ENCODE data around the gene CCT4.

Gene CCT4

GRCh38 chr2:61845320-61845719 lies 43.1 kb downstream of the CCT4 start:
- 100% methylated on average over 2 of the region's 3 CpGs for WGBS (ENCODE audit: insufficient coverage)
- ChIA-PET POLR2A (no interaction called here), CTCF (no interaction called here)
- no peak for DNase-seq
- H3K27me3 ChIP-seq (replicated peaks in 2 of 5; ENCODE audit: control insufficient read depth in 4 of 5, insufficient read depth in 5 of 5, low read length in 4 of 5) = no peaks in the 10 kb centered on the region
- no peak overlapping the region for H3K4me3 ChIP-seq (ENCODE audit: control insufficient read depth in 1 of 7, extremely low read depth in 1 of 7, insufficient read depth in 4 of 7, low read depth in 2 of 7, low read length in 6 of 7)
- H3K9me3 ChIP-seq (ENCODE audit: control extremely low read depth in 1 of 5, control insufficient read depth in 4 of 5, insufficient read depth in 2 of 5, low read depth in 1 of 5, low read length in 4 of 5) = no peaks in the 10 kb centered on the region
- H3K36me3 ChIP-seq (ENCODE audit: control insufficient read depth in 4 of 4, insufficient read depth in 4 of 4, low read length in 3 of 4) = peaks cover 0 to 5% (median 1%) of the 10 kb centered on the region in 4 experiments
- no peak overlapping the region for H3K27ac ChIP-seq (ENCODE audit: insufficient read depth in 1 of 2, low read depth in 1 of 2, low read length in 2 of 2, poor library complexity in 1 of 2, severe bottlenecking in 2 of 2)
- no peaks in the 10 kb centered on the region for H3K4me1 ChIP-seq (ENCODE audit: control extremely low read depth in 1 of 4, control insufficient read depth in 4 of 4, insufficient read depth in 4 of 4, low read length in 3 of 4)

DNA sequence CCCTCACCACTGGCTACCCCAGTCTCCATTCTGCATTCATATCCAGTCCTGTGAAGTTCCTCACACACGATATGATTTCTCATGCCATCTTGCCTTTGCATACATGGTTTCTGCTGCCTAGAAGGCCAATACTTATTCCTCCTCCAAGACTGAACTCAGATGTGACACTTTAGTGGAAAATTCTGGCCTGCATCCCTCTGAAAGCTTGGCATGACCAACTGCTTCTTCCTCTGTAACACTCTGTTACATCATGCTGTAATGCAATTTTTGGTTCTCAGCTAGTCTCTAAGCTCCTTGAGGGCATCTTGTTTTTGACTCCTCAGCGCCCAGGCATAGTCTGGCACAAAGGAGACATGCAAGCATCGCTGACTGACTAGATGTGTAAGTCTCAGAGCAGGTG lies 47.2 kb downstream of the CCT4 start:
- Histone ChIP-seq H3K4me1 (ENCODE audit: control extremely low read depth in 1 of 4, control insufficient read depth in 4 of 4, insufficient read depth in 4 of 4, low read length in 3 of 4) (no peaks in the 10 kb centered on the region), H3K27ac (ENCODE audit: insufficient read depth in 1 of 2, low read depth in 1 of 2, low read length in 2 of 2, poor library complexity in 1 of 2, severe bottlenecking in 2 of 2) (no peak overlapping the region), H3K27me3 (replicated peaks in 2 of 5; ENCODE audit: control insufficient read depth in 4 of 5, insufficient read depth in 5 of 5, low read length in 4 of 5) (no peaks in the 10 kb centered on the region), H3K4me3 (ENCODE audit: control insufficient read depth in 1 of 7, extremely low read depth in 1 of 7, insufficient read depth in 4 of 7, low read depth in 2 of 7, low read length in 6 of 7) (no peak overlapping the region), H3K36me3 (ENCODE audit: control insufficient read depth in 4 of 4, insufficient read depth in 4 of 4, low read length in 3 of 4) (peaks cover 0 to 7% (median 1%) of the 10 kb centered on the region in 4 experiments), H3K9me3 (ENCODE audit: control extremely low read depth in 1 of 5, control insufficient read depth in 4 of 5, insufficient read depth in 2 of 5, low read depth in 1 of 5, low read length in 4 of 5) (no peaks in the 10 kb centered on the region)
- ChIA-PET POLR2A (no interaction called here), CTCF (no interaction called here)
- DNase-seq = no peak
- 100% methylated on average over 3 of the region's 3 CpGs for WGBS (ENCODE audit: insufficient coverage)

DNA sequence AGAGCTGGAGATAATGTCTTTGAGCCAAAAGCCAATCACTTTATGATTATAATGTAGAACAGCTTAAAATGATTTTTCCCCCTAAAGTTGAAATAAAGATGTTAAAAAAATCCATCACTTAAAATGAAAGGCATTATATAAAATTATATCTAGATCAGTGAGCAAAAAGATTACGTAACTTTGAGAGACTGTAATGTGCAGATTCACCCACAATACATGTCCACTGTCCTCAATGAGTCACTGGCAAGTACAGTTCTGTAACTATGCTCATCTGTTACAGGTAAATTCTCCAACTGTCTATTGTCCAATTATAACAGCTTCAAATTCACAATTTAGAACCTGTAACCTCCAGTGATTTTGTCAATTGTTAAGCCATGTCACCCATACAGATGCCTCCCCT lies 53.6 kb downstream of the CCT4 start:
- Histone ChIP-seq H3K4me3 (ENCODE audit: control insufficient read depth in 1 of 7, extremely low read depth in 1 of 7, insufficient read depth in 4 of 7, low read depth in 2 of 7, low read length in 6 of 7) (no peak overlapping the region), H3K36me3 (ENCODE audit: control insufficient read depth in 4 of 4, insufficient read depth in 4 of 4, low read length in 3 of 4) (no peaks in the 10 kb centered on the region), H3K9me3 (ENCODE audit: control extremely low read depth in 1 of 5, control insufficient read depth in 4 of 5, insufficient read depth in 2 of 5, low read depth in 1 of 5, low read length in 4 of 5) (no peaks in the 10 kb centered on the region), H3K27me3 (replicated peaks in 2 of 5; ENCODE audit: control insufficient read depth in 4 of 5, insufficient read depth in 5 of 5, low read length in 4 of 5) (no peaks in the 10 kb centered on the region), H3K4me1 (ENCODE audit: control extremely low read depth in 1 of 4, control insufficient read depth in 4 of 4, insufficient read depth in 4 of 4, low read length in 3 of 4) (no peaks in the 10 kb centered on the region), H3K27ac (ENCODE audit: insufficient read depth in 1 of 2, low read depth in 1 of 2, low read length in 2 of 2, poor library complexity in 1 of 2, severe bottlenecking in 2 of 2) (no peak overlapping the region)
- DNase-seq = no peak
- no CpG with 5 or more reads among the region's 1 CpG for WGBS (ENCODE audit: insufficient coverage)
- ChIA-PET CTCF (no interaction called here), POLR2A (no interaction called here)

GRCh38 chr2:61833971-61834370 lies 54.5 kb downstream of the CCT4 start:
- Histone ChIP-seq H3K36me3 (ENCODE audit: control insufficient read depth in 4 of 4, insufficient read depth in 4 of 4, low read length in 3 of 4) (peaks cover 0 to 2% (median 0%) of the 10 kb centered on the region in 4 experiments), H3K4me1 (ENCODE audit: control extremely low read depth in 1 of 4, control insufficient read depth in 4 of 4, insufficient read depth in 4 of 4, low read length in 3 of 4) (no peaks in the 10 kb centered on the region), H3K4me3 (ENCODE audit: control insufficient read depth in 1 of 7, extremely low read depth in 1 of 7, insufficient read depth in 4 of 7, low read depth in 2 of 7, low read length in 6 of 7) (no peak overlapping the region), H3K9me3 (ENCODE audit: control extremely low read depth in 1 of 5, control insufficient read depth in 4 of 5, insufficient read depth in 2 of 5, low read depth in 1 of 5, low read length in 4 of 5) (no peaks in the 10 kb centered on the region), H3K27ac (ENCODE audit: insufficient read depth in 1 of 2, low read depth in 1 of 2, low read length in 2 of 2, poor library complexity in 1 of 2, severe bottlenecking in 2 of 2) (no peak overlapping the region), H3K27me3 (replicated peaks in 2 of 5; ENCODE audit: control insufficient read depth in 4 of 5, insufficient read depth in 5 of 5, low read length in 4 of 5) (no peaks in the 10 kb centered on the region)
- DNase-seq = no peak
- no CpG with 5 or more reads among the region's 1 CpG for WGBS (ENCODE audit: insufficient coverage)
- CTCF ChIA-PET = no interaction called here
- POLR2A ChIA-PET = interaction anchor here (0.6 kb wide), 1 partner anchor 158 kb away, joined by 5 read pairs; no protein-coding TSS in a partner anchor

DNA sequence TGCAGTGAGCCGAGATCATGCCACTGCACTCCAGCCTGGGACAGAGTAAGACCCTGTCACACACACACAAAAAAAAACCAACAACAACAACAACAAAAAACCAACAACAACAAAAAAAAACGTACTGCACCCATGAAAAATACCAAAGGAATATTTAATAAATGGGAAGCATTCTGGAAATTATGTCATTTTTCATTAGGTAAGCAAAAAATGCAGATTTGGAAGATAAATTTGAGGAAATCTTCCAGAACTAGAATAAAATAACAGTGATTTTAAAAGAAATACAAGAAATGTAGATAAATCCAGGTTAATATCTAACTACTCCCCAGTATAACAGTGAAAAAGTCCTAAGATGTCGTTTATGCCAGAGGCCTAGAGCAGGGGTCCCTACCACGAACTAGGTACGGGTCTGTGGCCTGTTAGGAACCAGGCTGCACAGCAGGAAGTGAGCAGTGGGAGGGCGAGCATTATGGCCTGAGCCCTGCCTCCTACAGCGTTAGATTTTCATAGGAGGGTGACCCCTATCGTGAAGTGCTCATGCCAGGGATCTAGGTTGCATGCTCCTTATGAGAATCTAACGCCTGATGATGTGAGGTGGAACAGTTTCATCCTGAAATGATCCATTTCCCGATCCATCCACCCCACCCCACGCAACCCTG lies 56.1 kb downstream of the CCT4 start:
- Histone ChIP-seq H3K27ac (ENCODE audit: insufficient read depth in 1 of 2, low read depth in 1 of 2, low read length in 2 of 2, poor library complexity in 1 of 2, severe bottlenecking in 2 of 2) (no peak overlapping the region), H3K4me3 (ENCODE audit: control insufficient read depth in 1 of 7, extremely low read depth in 1 of 7, insufficient read depth in 4 of 7, low read depth in 2 of 7, low read length in 6 of 7) (no peak overlapping the region), H3K27me3 (replicated peaks in 2 of 5; ENCODE audit: control insufficient read depth in 4 of 5, insufficient read depth in 5 of 5, low read length in 4 of 5) (no peaks in the 10 kb centered on the region), H3K4me1 (ENCODE audit: control extremely low read depth in 1 of 4, control insufficient read depth in 4 of 4, insufficient read depth in 4 of 4, low read length in 3 of 4) (no peaks in the 10 kb centered on the region), H3K36me3 (ENCODE audit: control insufficient read depth in 4 of 4, insufficient read depth in 4 of 4, low read length in 3 of 4) (peaks cover 0 to 2% (median 0%) of the 10 kb centered on the region in 4 experiments), H3K9me3 (ENCODE audit: control extremely low read depth in 1 of 5, control insufficient read depth in 4 of 5, insufficient read depth in 2 of 5, low read depth in 1 of 5, low read length in 4 of 5) (no peaks in the 10 kb centered on the region)
- no peak for DNase-seq
- POLR2A ChIA-PET = no interaction called here
- CTCF ChIA-PET = no interaction called here
- WGBS (ENCODE audit: insufficient coverage) = 92% methylated on average over 5 of the region's 11 CpGs

DNA sequence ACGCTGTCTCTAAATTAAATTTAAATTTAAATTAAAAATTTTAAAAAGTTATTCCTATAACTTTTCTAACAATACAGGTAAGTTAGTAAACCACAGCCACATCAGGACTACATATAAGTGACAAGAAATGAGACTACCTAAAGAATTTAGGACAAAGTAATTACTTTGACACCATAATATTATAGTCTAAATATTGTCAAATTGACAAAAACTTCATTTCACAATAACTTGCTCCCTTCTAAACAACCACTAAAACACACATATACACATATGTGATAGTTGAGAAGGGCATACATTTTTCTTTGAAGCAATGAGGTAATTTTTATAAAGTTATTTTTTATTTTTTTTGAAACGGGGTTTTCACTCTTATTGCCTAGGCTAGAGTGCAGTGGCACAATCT lies 66.2 kb downstream of the CCT4 start:
- no peaks in the 10 kb centered on the region for H3K36me3 ChIP-seq (ENCODE audit: control insufficient read depth in 4 of 4, insufficient read depth in 4 of 4, low read length in 3 of 4)
- H3K27me3 ChIP-seq (replicated peaks in 2 of 5; ENCODE audit: control insufficient read depth in 4 of 5, insufficient read depth in 5 of 5, low read length in 4 of 5) = no peaks in the 10 kb centered on the region
- no CpG with 5 or more reads among the region's 2 CpGs for WGBS (ENCODE audit: insufficient coverage)
- CTCF ChIA-PET = no interaction called here
- no peak overlapping the region for H3K27ac ChIP-seq (ENCODE audit: insufficient read depth in 1 of 2, low read depth in 1 of 2, low read length in 2 of 2, poor library complexity in 1 of 2, severe bottlenecking in 2 of 2)
- no peak for DNase-seq
- POLR2A ChIA-PET = no interaction called here
- peaks cover 0 to 2% (median 0%) of the 10 kb centered on the region in 4 experiments for H3K4me1 ChIP-seq (ENCODE audit: control extremely low read depth in 1 of 4, control insufficient read depth in 4 of 4, insufficient read depth in 4 of 4, low read length in 3 of 4)
- H3K9me3 ChIP-seq (ENCODE audit: control extremely low read depth in 1 of 5, control insufficient read depth in 4 of 5, insufficient read depth in 2 of 5, low read depth in 1 of 5, low read length in 4 of 5) = no peaks in the 10 kb centered on the region
- H3K4me3 ChIP-seq (ENCODE audit: control insufficient read depth in 1 of 7, extremely low read depth in 1 of 7, insufficient read depth in 4 of 7, low read depth in 2 of 7, low read length in 6 of 7) = no peak overlapping the region
